ENCODE data around the gene KCNJ2.

KCNJ2 gene

DNA sequence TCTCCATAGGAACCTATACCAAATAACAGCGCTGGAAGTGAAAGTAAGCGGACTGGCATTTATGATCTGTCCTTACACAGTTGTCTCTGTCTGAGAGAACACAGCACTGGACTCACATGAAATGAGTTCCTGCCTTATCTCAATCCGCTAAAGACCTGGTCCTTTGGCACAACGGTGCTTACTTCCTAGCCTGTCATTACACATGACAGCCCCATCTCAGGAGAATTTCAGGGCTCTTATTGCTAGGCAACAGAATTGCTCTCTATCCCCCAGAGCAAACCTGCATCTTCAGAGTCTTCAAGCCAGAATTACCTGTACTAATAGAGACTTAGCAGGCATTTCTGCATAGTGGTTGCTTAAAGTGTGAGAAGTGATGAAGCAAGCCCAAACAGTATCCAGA lies 4.3 kb downstream of the KCNJ2 start:
- Histone ChIP-seq H3K27ac (replicated peaks; ENCODE audit: low read length) (no peak overlapping the region), H3K9ac (ENCODE audit: low read depth, low read length, poor library complexity) (no peak overlapping the region), H3K23ac (ENCODE audit: low read depth, low read length, poor library complexity) (no peak overlapping the region), H4K91ac (ENCODE audit: low read depth, low read length, poor library complexity) (no peak overlapping the region), H2AK5ac (ENCODE audit: low read depth, low read length) (no peak overlapping the region), H3K27me3 (ENCODE audit: control insufficient read depth in 3 of 3, insufficient read depth in 3 of 3, low read depth in 1 of 3, low read length in 3 of 3) (peaks cover 0 to 12% (median 0%) of the 10 kb centered on the region in 3 experiments), H3K4ac (ENCODE audit: low read length) (no peak overlapping the region), H3K4me1 (ENCODE audit: control insufficient read depth in 2 of 2, insufficient read depth in 1 of 2, low read depth in 1 of 2, low read length in 2 of 2) (peaks cover 0 to 20% of the 10 kb centered on the region in 2 donors), H2AFZ (ENCODE audit: low read length) (no peak overlapping the region), H3K36me3 (replicated peaks in 1 of 2; ENCODE audit: control insufficient read depth in 2 of 2, insufficient read depth in 2 of 2, low read length in 2 of 2) (peaks cover 0 to 42% of the 10 kb centered on the region in 2 donors), H2BK12ac (ENCODE audit: low read length) (no peak overlapping the region), H3K9me3 (replicated peaks in 1 of 2; ENCODE audit: control insufficient read depth in 2 of 2, insufficient read depth in 1 of 2, low read depth in 1 of 2, low read length in 2 of 2) (peaks cover 2 to 19% of the 10 kb centered on the region in 2 donors), H3K79me1 (ENCODE audit: low read depth, low read length) (no peaks in the 10 kb centered on the region), H2BK5ac (ENCODE audit: low read length) (no peak overlapping the region), H3K14ac (ENCODE audit: low read length) (no peak overlapping the region), H3K4me2 (ENCODE audit: insufficient read depth, low read length, poor library complexity, severe bottlenecking) (no peak overlapping the region), H4K8ac (ENCODE audit: low read depth, low read length) (no peak overlapping the region), H3K18ac (ENCODE audit: low read length) (no peak overlapping the region), H2BK120ac (ENCODE audit: low read depth, low read length) (no peak overlapping the region), H2BK15ac (ENCODE audit: low read length) (no peak overlapping the region), H3K4me3 (ENCODE audit: low read length in 2 of 2) (no peak overlapping the region)
- DNase-seq (ENCODE audit: low spot score) = no peak
- WGBS, 2 donors (ENCODE audit: extremely low coverage in 2 of 2, insufficient read length in 2 of 2, insufficient replicate concordance in 1 of 2) = no CpG with 5 or more reads among the region's 4 CpGs

DNA sequence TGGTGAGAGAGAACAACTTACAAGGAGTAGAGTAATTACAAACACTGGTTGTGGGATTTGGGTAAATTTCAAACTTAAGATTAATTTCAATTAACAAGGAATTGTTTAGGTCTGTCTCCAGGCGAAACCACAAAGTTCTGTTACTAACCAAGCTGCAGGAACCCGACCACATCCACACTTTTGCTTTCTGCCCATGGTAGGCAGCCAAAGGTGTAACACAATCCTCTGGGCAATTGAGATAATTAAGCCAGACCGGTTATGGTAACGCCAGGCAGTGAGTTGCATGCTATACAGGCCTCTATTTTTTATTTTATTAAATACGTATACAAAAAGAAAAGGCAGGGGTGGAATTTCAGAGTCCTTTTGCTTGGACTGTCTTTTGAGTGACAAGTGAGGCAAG lies 12.0 kb downstream of the KCNJ2 start:
- Histone ChIP-seq H2BK5ac (ENCODE audit: low read length) (no peak overlapping the region), H2BK15ac (ENCODE audit: low read length) (no peak overlapping the region), H3K9ac (ENCODE audit: low read depth, low read length, poor library complexity) (no peak overlapping the region), H4K8ac (ENCODE audit: low read depth, low read length) (no peak overlapping the region), H2BK120ac (ENCODE audit: low read depth, low read length) (no peak overlapping the region), H4K91ac (ENCODE audit: low read depth, low read length, poor library complexity) (no peak overlapping the region), H3K36me3 (replicated peaks in 1 of 2; ENCODE audit: control insufficient read depth in 2 of 2, insufficient read depth in 2 of 2, low read length in 2 of 2) (peaks cover 0 to 33% of the 10 kb centered on the region in 2 donors), H3K27me3 (ENCODE audit: control insufficient read depth in 3 of 3, insufficient read depth in 3 of 3, low read depth in 1 of 3, low read length in 3 of 3) (no peaks in the 10 kb centered on the region), H3K4me2 (ENCODE audit: insufficient read depth, low read length, poor library complexity, severe bottlenecking) (no peak overlapping the region), H3K4me1 (ENCODE audit: control insufficient read depth in 2 of 2, insufficient read depth in 1 of 2, low read depth in 1 of 2, low read length in 2 of 2) (peaks cover 0 to 3% of the 10 kb centered on the region in 2 donors), H2AFZ (ENCODE audit: low read length) (no peak overlapping the region), H3K14ac (ENCODE audit: low read length) (no peak overlapping the region), H2BK12ac (ENCODE audit: low read length) (no peak overlapping the region), H3K18ac (ENCODE audit: low read length) (no peak overlapping the region), H3K23ac (ENCODE audit: low read depth, low read length, poor library complexity) (no peak overlapping the region), H3K79me1 (ENCODE audit: low read depth, low read length) (no peaks in the 10 kb centered on the region), H2AK5ac (ENCODE audit: low read depth, low read length) (no peak overlapping the region), H3K4me3 (ENCODE audit: low read length in 2 of 2) (no peak overlapping the region), H3K27ac (replicated peaks; ENCODE audit: low read length) (no peak overlapping the region), H3K9me3 (replicated peaks in 1 of 2; ENCODE audit: control insufficient read depth in 2 of 2, insufficient read depth in 1 of 2, low read depth in 1 of 2, low read length in 2 of 2) (peaks cover 2 to 6% of the 10 kb centered on the region in 2 donors), H3K4ac (ENCODE audit: low read length) (no peak overlapping the region)
- no peak for DNase-seq (ENCODE audit: low spot score)
- no CpG with 5 or more reads among the region's 5 CpGs for WGBS, 2 donors (ENCODE audit: extremely low coverage in 2 of 2, insufficient read length in 2 of 2, insufficient replicate concordance in 1 of 2)

DNA sequence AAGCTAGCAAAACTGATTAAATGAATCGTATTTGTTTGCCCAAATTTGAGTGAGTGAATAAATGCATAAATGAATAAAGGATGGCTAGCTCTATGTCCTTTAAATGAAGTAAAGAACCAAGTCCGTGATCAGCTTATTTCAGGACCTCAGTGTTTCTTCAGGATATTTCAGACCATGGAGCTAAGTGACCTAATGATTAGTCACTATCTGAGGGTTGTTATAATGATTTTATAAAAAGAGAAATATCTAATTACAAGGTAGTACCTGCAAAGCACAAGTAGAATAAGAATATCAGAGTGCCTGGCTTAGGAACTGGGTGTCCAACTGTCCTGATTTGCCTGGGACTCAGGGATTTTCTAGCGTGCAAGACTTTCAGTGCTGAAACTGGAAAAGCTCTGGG lies 12.5 kb downstream of the KCNJ2 start:
- DNase-seq (ENCODE audit: low spot score) = no peak
- no peak overlapping the region for H2BK12ac ChIP-seq (ENCODE audit: low read length)
- H3K36me3 ChIP-seq (replicated peaks in 1 of 2; ENCODE audit: control insufficient read depth in 2 of 2, insufficient read depth in 2 of 2, low read length in 2 of 2) = peaks cover 0 to 28% of the 10 kb centered on the region in 2 donors
- no peak overlapping the region for H3K23ac ChIP-seq (ENCODE audit: low read depth, low read length, poor library complexity)
- H3K27ac ChIP-seq (replicated peaks; ENCODE audit: low read length) = no peak overlapping the region
- no peak overlapping the region for H3K18ac ChIP-seq (ENCODE audit: low read length)
- no peak overlapping the region for H3K4me2 ChIP-seq (ENCODE audit: insufficient read depth, low read length, poor library complexity, severe bottlenecking)
- H4K91ac ChIP-seq (ENCODE audit: low read depth, low read length, poor library complexity) = no peak overlapping the region
- H3K79me1 ChIP-seq (ENCODE audit: low read depth, low read length) = no peaks in the 10 kb centered on the region
- no peak overlapping the region for H2AFZ ChIP-seq (ENCODE audit: low read length)
- no peak overlapping the region for H3K14ac ChIP-seq (ENCODE audit: low read length)
- H3K4ac ChIP-seq (ENCODE audit: low read length) = no peak overlapping the region
- no peak overlapping the region for H2AK5ac ChIP-seq (ENCODE audit: low read depth, low read length)
- H2BK15ac ChIP-seq (ENCODE audit: low read length) = no peak overlapping the region
- peaks cover 0 to 3% of the 10 kb centered on the region in 2 donors for H3K4me1 ChIP-seq (ENCODE audit: control insufficient read depth in 2 of 2, insufficient read depth in 1 of 2, low read depth in 1 of 2, low read length in 2 of 2)
- no peak overlapping the region for H3K4me3 ChIP-seq (ENCODE audit: low read length in 2 of 2)
- no peak overlapping the region for H4K8ac ChIP-seq (ENCODE audit: low read depth, low read length)
- no peak overlapping the region for H2BK120ac ChIP-seq (ENCODE audit: low read depth, low read length)
- peaks cover 2 to 5% of the 10 kb centered on the region in 2 donors for H3K9me3 ChIP-seq (replicated peaks in 1 of 2; ENCODE audit: control insufficient read depth in 2 of 2, insufficient read depth in 1 of 2, low read depth in 1 of 2, low read length in 2 of 2)
- H2BK5ac ChIP-seq (ENCODE audit: low read length) = no peak overlapping the region
- no peaks in the 10 kb centered on the region for H3K27me3 ChIP-seq (ENCODE audit: control insufficient read depth in 3 of 3, insufficient read depth in 3 of 3, low read depth in 1 of 3, low read length in 3 of 3)
- WGBS, 2 donors (ENCODE audit: extremely low coverage in 2 of 2, insufficient read length in 2 of 2, insufficient replicate concordance in 1 of 2) = no CpG with 5 or more reads among the region's 3 CpGs
- no peak overlapping the region for H3K9ac ChIP-seq (ENCODE audit: low read depth, low read length, poor library complexity)

DNA sequence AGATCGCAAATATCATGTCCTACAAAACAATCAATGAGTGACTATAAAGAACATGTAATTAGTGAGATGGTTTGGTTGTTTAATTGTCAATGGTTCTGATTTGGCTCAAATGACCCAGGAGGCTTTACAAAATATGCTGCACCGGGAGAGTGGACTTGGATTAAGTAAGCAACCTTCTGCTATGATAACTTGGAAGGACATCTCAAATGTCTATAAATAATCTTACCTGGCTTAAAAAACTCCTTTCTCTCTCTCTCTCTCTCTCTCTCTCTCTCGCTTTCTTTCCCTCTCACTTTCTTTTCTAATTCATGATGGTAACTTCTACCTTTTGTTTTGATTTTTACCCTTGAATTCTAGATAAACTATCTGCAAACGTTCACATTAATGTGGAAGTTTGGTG lies 14.2 kb downstream of the KCNJ2 start:
- Histone ChIP-seq H4K91ac (ENCODE audit: low read depth, low read length, poor library complexity) (no peak overlapping the region), H3K9me3 (replicated peaks in 1 of 2; ENCODE audit: control insufficient read depth in 2 of 2, insufficient read depth in 1 of 2, low read depth in 1 of 2, low read length in 2 of 2) (no peaks in the 10 kb centered on the region), H3K23ac (ENCODE audit: low read depth, low read length, poor library complexity) (no peak overlapping the region), H2BK5ac (ENCODE audit: low read length) (no peak overlapping the region), H2BK15ac (ENCODE audit: low read length) (no peak overlapping the region), H2BK12ac (ENCODE audit: low read length) (no peak overlapping the region), H3K4me1 (ENCODE audit: control insufficient read depth in 2 of 2, insufficient read depth in 1 of 2, low read depth in 1 of 2, low read length in 2 of 2) (peaks cover 0 to 3% of the 10 kb centered on the region in 2 donors), H3K18ac (ENCODE audit: low read length) (no peak overlapping the region), H3K27ac (replicated peaks; ENCODE audit: low read length) (no peak overlapping the region), H3K14ac (ENCODE audit: low read length) (no peak overlapping the region), H2BK120ac (ENCODE audit: low read depth, low read length) (no peak overlapping the region), H3K79me1 (ENCODE audit: low read depth, low read length) (no peaks in the 10 kb centered on the region), H2AFZ (ENCODE audit: low read length) (no peak overlapping the region), H3K4me2 (ENCODE audit: insufficient read depth, low read length, poor library complexity, severe bottlenecking) (no peak overlapping the region), H2AK5ac (ENCODE audit: low read depth, low read length) (no peak overlapping the region), H3K27me3 (ENCODE audit: control insufficient read depth in 3 of 3, insufficient read depth in 3 of 3, low read depth in 1 of 3, low read length in 3 of 3) (no peaks in the 10 kb centered on the region), H3K4me3 (ENCODE audit: low read length in 2 of 2) (no peak overlapping the region), H3K9ac (ENCODE audit: low read depth, low read length, poor library complexity) (no peak overlapping the region), H3K36me3 (replicated peaks in 1 of 2; ENCODE audit: control insufficient read depth in 2 of 2, insufficient read depth in 2 of 2, low read length in 2 of 2) (peaks cover 0 to 13% of the 10 kb centered on the region in 2 donors), H4K8ac (ENCODE audit: low read depth, low read length) (no peak overlapping the region), H3K4ac (ENCODE audit: low read length) (no peak overlapping the region)
- no peak for DNase-seq (ENCODE audit: low spot score)
- WGBS, 2 donors (ENCODE audit: extremely low coverage in 2 of 2, insufficient read length in 2 of 2, insufficient replicate concordance in 1 of 2) = no CpG with 5 or more reads among the region's 4 CpGs

All from neuronal stem cell (in vitro differentiated cells).